Heart left ventricle (tissue), 16 donors: ENCODE results near the gene SNX9. TPM values are rescaled to one million over a fixed set of nuclear protein-coding genes. Genes with fewer than 3 reads are reported as not detected.
"Not testable (repeated sequence)": the region's sequence is repeated elsewhere in the genome, so short reads cannot be mapped to it uniquely, and the experiment has no call there.

Experiments used
- ATAC-seq, 4 donors: fragments of 200-7000 bp; cut with Tn5 transposase; one replicate each; pipeline ENCODE4 v1.9.1; 2020 to 2022; ENCODE audit warnings: moderate library complexity in 4 of 4, mild to moderate bottlenecking in 3 of 4, moderate number of reproducible peaks in 1 of 4
- DNase-seq, 5 donors: peaks; one replicate each; pipeline ENCODE4 v3.0.0-alpha.2; 2020
- H3K27ac ChIP-seq, 12 donors: fragments of 200-600 bp; sonication (generic) in 4 of 12; one replicate each; pipeline versions ENCODE4 v1.5.0 to v1.8.0; 2016 to 2022; ENCODE audit warnings: mild to moderate bottlenecking in 2 of 12
- H3K27me3 ChIP-seq, 9 donors: fragments of 200-600 bp; sonication (generic) in 2 of 9; one replicate each; pipeline versions ENCODE4 v1.5.1 to v1.8.0; 2016 to 2022; ENCODE audit warnings: mild to moderate bottlenecking in 3 of 9
- H3K36me3 ChIP-seq, 9 donors: fragments of 200-600 bp; sonication (generic) in 2 of 9; one replicate each; pipeline versions ENCODE4 v1.5.0 to v1.8.0; 2018 to 2022; ENCODE audit warnings: mild to moderate bottlenecking in 2 of 9
- H3K4me1 ChIP-seq, 12 donors: fragments of 200-600 bp; sonication (generic) in 4 of 12; one replicate each; pipeline versions ENCODE4 v1.5.0 to v1.8.0; 2016 to 2022; ENCODE audit warnings: mild to moderate bottlenecking in 3 of 12
- H3K4me3 ChIP-seq, 12 donors: fragments of 200-600 bp; sonication (generic) in 4 of 12; one replicate each; pipeline versions ENCODE4 v1.5.0 to v1.8.0; 2017 to 2022; ENCODE audit warnings: mild to moderate bottlenecking in 9 of 12, moderate library complexity in 4 of 12
- H3K9me3 ChIP-seq, 12 donors: fragments of 200-600 bp; sonication (generic) in 4 of 12; one replicate each; pipeline versions ENCODE4 v1.5.0 to v1.8.0; 2016 to 2022; ENCODE audit warnings: mild to moderate bottlenecking in 1 of 12
- CTCF ChIP-seq, 12 donors: fragments of 200-600 bp; sonication (generic) in 4 of 12; IDR thresholded peaks; one replicate each; pipeline versions ENCODE4 v1.5.0 to v1.8.0; 2018 to 2022; ENCODE audit warnings: antibody characterized with exemption in 12 of 12, mild to moderate bottlenecking in 5 of 12
- POLR2A ChIP-seq, 2 donors: fragments of 450-650 bp; IDR thresholded peaks; one replicate each; pipeline ENCODE4 v1.6.1; 2017; ENCODE audit warnings: antibody characterized with exemption in 2 of 2, mild to moderate bottlenecking in 2 of 2, moderate library complexity in 2 of 2
- WGBS, 4 donors: extraction: QIAGEN DNeasy Blood & Tissue Kit in 2 of 4; methylation state at CpG; one replicate each; pipeline versions ENCODE4 v1.1.5 to v1.1.7; 2013 to 2018; 5-methylcytosine and 5-hydroxymethylcytosine counted together
- intact Hi-C, 10 donors: fragments of 100-400 bp; cut with DNase I; formaldehyde crosslinking; loops; one replicate each; pipeline versions ENCODE4 v1.11.1 to v1.14.2; 2022
- polyA plus RNA-seq, 2 donors: library from polyadenylated mRNA; stranded (reverse); fragments of 200-250 nt; gene quantifications; one replicate each; pipeline ENCODE4 v1.2.3, GENCODE V29; 2013
- total RNA-seq, 9 donors: library from RNA; depleted of rRNA in 2 of 9; stranded (reverse); fragments of >200 nt in 2 of 9; fragmentation: NEBNext Ultra II Directional in 3 of 9; extraction: Animal tissue kit (Norgen Biotek cat#: 25700) in 3 of 9; gene quantifications; one replicate each; pipeline versions ENCODE4 v1.1.0 to v1.2.4, GENCODE V29; 2016 to 2023
- donor health status: ischemic (EF 13 %, LVEDD 7.1; RV severe dilation, severe dysfunction).
- donor health status: healthy with polysubstance abuse.
- donor health status: DM: no; HTN: yes; CAD: no.
- donor health status: DM: no; HTN: no; CAD: no.
- donor health status: ischemic (EF 25% LVEDD 6.9; RV normal size, moderate dysfunction).
- donor health status: ischemic (EF 25% LVEDD 5.7; RV mildly dilated, moderate dysfunction).
- donor health status: healthy.
- donor health status: DM: yes; HTN: yes; CAD: no.
- donor health status: ischemic (EF 35%, LVEDD 5.7; RV mildly dilated, moderate dysfunction).
- donor health status: nonischemic (EF 11% LVEDD 7.7; RV severe dilation, severe dysfunction).
- donor health status: DM: yes; HTN: yes; CAD: no.
- donor health status: PGD.
- donor health status: ischemic (EF 29% LVEDD 5.4; RV normal size, mild dysfunction).
- donor health status: nonischemic (EF 23%, LVEDD 6.1; RV moderate dilation, normal function).

Gene SNX9
- total and polyA plus RNA-seq, 11 donors = 15.4 to 44.0 (median 30.7) TPM

- H3K27ac ChIP-seq = no peak overlapping the region
- WGBS, 4 donors = 40 to 48% (median 43%) methylated on average over 7 of the region's 7 CpGs
These were observed 75.1 kb downstream of the SNX9 start for GRCh38 chr6:157898169-157898568.

GRCh38 chr6:157898640-157899039 is 75.6 kb downstream of the SNX9 start:
- Histone ChIP-seq H3K9me3 (no peaks in the 10 kb centered on the region), H3K27ac (no peak overlapping the region), H3K27me3 (no peaks in the 10 kb centered on the region), H3K4me1 (peaks cover 0 to 34% (median 10%) of the 10 kb centered on the region in 12 donors), H3K4me3 (no peak overlapping the region), H3K36me3 (peaks cover 0 to 58% (median 46%) of the 10 kb centered on the region in 9 donors)
- WGBS, 4 donors = 24 to 60% (median 57%) methylated on average over 3 of the region's 3 CpGs
- intact Hi-C loops = no loop called here
- peak in 3 of 4 donors; percentile 18 to 53 (median 26) for ATAC-seq
- DNase-seq = no peak
- TF ChIP-seq CTCF (IDR thresholded peaks at IDR 0.05) (no peak), POLR2A (IDR thresholded peaks at IDR 0.05) (no peak)

More at GRCh38 chr6:157898169-157898568, 75.1 kb downstream of the SNX9 start:
- ATAC-seq (peak in 3 of 4 donors; percentile 38 to 67 (median 45)), DNase-seq (no peak)
- no peaks in the 10 kb centered on the region for H3K27me3 ChIP-seq
- H3K36me3 ChIP-seq = peaks cover 0 to 56% (median 42%) of the 10 kb centered on the region in 9 donors
- intact Hi-C loops = no loop called here
- no peak overlapping the region for H3K4me3 ChIP-seq
- no peaks in the 10 kb centered on the region for H3K9me3 ChIP-seq
- TF ChIP-seq CTCF (IDR thresholded peaks at IDR 0.05) = peak in 9 of 12 donors; percentile 15 to 43 (median 26)
- TF ChIP-seq POLR2A (IDR thresholded peaks at IDR 0.05) = no peak
- H3K4me1 ChIP-seq = peaks cover 0 to 34% (median 10%) of the 10 kb centered on the region in 12 donors

- H3K4me3 ChIP-seq, intact Hi-C loops, ATAC-seq, H3K27me3 ChIP-seq, DNase-seq, H3K9me3 ChIP-seq, H3K27ac ChIP-seq: not testable (repeated sequence)
- 55 to 73% (median 66%) methylated on average over 10 to 11 of the region's 11 CpGs for WGBS, 4 donors
- H3K4me1 ChIP-seq = peaks cover 0 to 39% (median 10%) of the 10 kb centered on the region in 12 donors
- H3K36me3 ChIP-seq = peaks cover 0 to 70% (median 60%) of the 10 kb centered on the region in 9 donors
These were observed 77.2 kb downstream of the SNX9 start for GRCh38 chr6:157900262-157900661.

GRCh38 chr6:157900751-157901150 is 77.7 kb downstream of the SNX9 start:
- Histone ChIP-seq H3K4me1 (peaks cover 0 to 43% (median 10%) of the 10 kb centered on the region in 12 donors), H3K36me3 (peaks cover 0 to 73% (median 62%) of the 10 kb centered on the region in 9 donors)
- H3K27ac ChIP-seq, ATAC-seq, H3K9me3 ChIP-seq, DNase-seq, H3K4me3 ChIP-seq, H3K27me3 ChIP-seq, intact Hi-C loops: not testable (repeated sequence)
- WGBS, 4 donors = 51 to 61% (median 54%) methylated on average over 4 of the region's 4 CpGs

- Histone ChIP-seq H3K4me1 (peaks cover 0 to 50% (median 10%) of the 10 kb centered on the region in 12 donors), H3K36me3 (peaks cover 0 to 69% (median 46%) of the 10 kb centered on the region in 9 donors)
These were observed 82.0 kb downstream of the SNX9 start for GRCh38 chr6:157904999-157905398.

More at GRCh38 chr6:157904999-157905398, 82.0 kb downstream of the SNX9 start:
- Histone ChIP-seq H3K27ac (peak overlapping the region in 1 of 12 donors; percentile 8), H3K4me3 (no peak overlapping the region), H3K27me3 (no peaks in the 10 kb centered on the region), H3K9me3 (no peaks in the 10 kb centered on the region)
- DNase-seq = no peak
- intact Hi-C loops = no loop called here
- ATAC-seq = no peak
- 52 to 61% (median 57%) methylated on average over 4 of the region's 4 CpGs for WGBS, 4 donors
- TF ChIP-seq POLR2A (IDR thresholded peaks at IDR 0.05) = no peak
- TF ChIP-seq CTCF (IDR thresholded peaks at IDR 0.05) = no peak
